Activated CD4-positive, CD25-positive, alpha-beta regulatory T cell (primary cell): Measurements from ENCODE around the gene SRSF2.
"Not testable (repeated sequence)": the region's sequence is repeated elsewhere in the genome, so short reads cannot be mapped to it uniquely, and the experiment has no call there.

Experiments
- DNase-seq, 4 experiments: peaks; one replicate each; lab custom pipeline; 2025; lab: John Stamatoyannopoulos, UW

The SRSF2 gene

GRCh38 chr17:76737082-76737675, at the start of gene SRSF2:
Gene SRSF2, minus strand, starts transcription at chr17:76737331. Its CDS starts 171 bp downstream, at chr17:76737160.
- peak; percentile 97 to 99 (median 97) for DNase-seq

GRCh38 chr17:76784926-76785325, 47.8 kb upstream of the SRSF2 start:
- no peak for DNase-seq

GRCh38 chr17:76783146-76783545, 46.0 kb upstream of the SRSF2 start:
- no peak for DNase-seq

- DNase-seq, result no peak
Observed at GRCh38 chr17:76781056-76781982, 44.2 kb upstream of the SRSF2 start.

GRCh38 chr17:76775021-76775600, 38.0 kb upstream of the SRSF2 start:
- DNase-seq, result no peak

GRCh38 chr17:76772842-76773525, 35.9 kb upstream of the SRSF2 start:
- DNase-seq, result peak in 2 of 4 experiments; percentile 12 to 14

GRCh38 chr17:76758570-76758969, 21.4 kb upstream of the SRSF2 start:
- DNase-seq, result no peak

GRCh38 chr17:76757256-76757655, 20.1 kb upstream of the SRSF2 start:
- DNase-seq, result no peak

- DNase-seq, result no peak
Observed at GRCh38 chr17:76755285-76755684, 18.2 kb upstream of the SRSF2 start.

- no peak for DNase-seq
Observed at GRCh38 chr17:76753061-76753961, 16.2 kb upstream of the SRSF2 start.

GRCh38 chr17:76752006-76752405, 14.9 kb upstream of the SRSF2 start:
- no peak for DNase-seq

- DNase-seq, result no peak
Observed at GRCh38 chr17:76751416-76751993, 14.4 kb upstream of the SRSF2 start.

GRCh38 chr17:76748657-76749056, 11.5 kb upstream of the SRSF2 start:
- no peak for DNase-seq

GRCh38 chr17:76747716-76748363, 10.7 kb upstream of the SRSF2 start:
- DNase-seq, result no peak

GRCh38 chr17:76745785-76746184, 8.7 kb upstream of the SRSF2 start:
- not testable (repeated sequence) for DNase-seq

- no peak for DNase-seq
Observed at GRCh38 chr17:76744747-76745146, 7.6 kb upstream of the SRSF2 start.

- DNase-seq, result no peak
Observed at GRCh38 chr17:76742958-76743357, 5.8 kb upstream of the SRSF2 start.

- no peak for DNase-seq
Observed at GRCh38 chr17:76740329-76741118, 3.4 kb upstream of the SRSF2 start.

- DNase-seq, result not testable (repeated sequence)
Observed at GRCh38 chr17:76739568-76740115, 2.5 kb upstream of the SRSF2 start.
